Measurements from ENCODE around the gene TLCD5.

TLCD5 gene

GRCh38 chr11:120338107-120338933 lies 13.2 kb downstream of the TLCD5 start:
- DNase-seq: no peak

- DNase-seq: peak; percentile 41 to 83
Measured at GRCh38 chr11:120339394-120339890, 14.3 kb downstream of the TLCD5 start.

GRCh38 chr11:120340529-120340928 lies 15.4 kb downstream of the TLCD5 start:
- DNase-seq: no peak

GRCh38 chr11:120342226-120342625 lies 17.1 kb downstream of the TLCD5 start:
- no peak for DNase-seq

GRCh38 chr11:120342678-120343077 lies 17.6 kb downstream of the TLCD5 start:
- no peak for DNase-seq

- DNase-seq: no peak
Measured at GRCh38 chr11:120343429-120343828, 18.3 kb downstream of the TLCD5 start.

- no peak for DNase-seq
Measured at GRCh38 chr11:120344302-120345004, 19.4 kb downstream of the TLCD5 start.

- DNase-seq: no peak
Measured at GRCh38 chr11:120346233-120346632, 21.1 kb downstream of the TLCD5 start.

GRCh38 chr11:120350637-120351036 lies 25.5 kb downstream of the TLCD5 start:
- no peak for DNase-seq

- no peak for DNase-seq
Measured at GRCh38 chr11:120352405-120352804, 27.3 kb downstream of the TLCD5 start.

GRCh38 chr11:120354068-120354467 lies 29.0 kb downstream of the TLCD5 start:
- no peak for DNase-seq

GRCh38 chr11:120354779-120355178 lies 29.7 kb downstream of the TLCD5 start:
- no peak for DNase-seq

- DNase-seq: no peak
Measured at GRCh38 chr11:120357620-120358019, 32.5 kb downstream of the TLCD5 start.

GRCh38 chr11:120358729-120359128 lies 33.6 kb downstream of the TLCD5 start:
- DNase-seq: no peak

- no peak for DNase-seq
Measured at GRCh38 chr11:120363436-120363835, 38.3 kb downstream of the TLCD5 start.

- no peak for DNase-seq
Measured at GRCh38 chr11:120365512-120365911, 40.4 kb downstream of the TLCD5 start.

GRCh38 chr11:120372296-120372695 lies 47.2 kb downstream of the TLCD5 start:
- DNase-seq: no peak

- no peak for DNase-seq
Measured at GRCh38 chr11:120375076-120375475, 50.0 kb downstream of the TLCD5 start.

- no peak for DNase-seq
Measured at GRCh38 chr11:120376547-120377182, 51.6 kb downstream of the TLCD5 start.

GRCh38 chr11:120378474-120378873 lies 53.4 kb downstream of the TLCD5 start:
- DNase-seq: no peak

- DNase-seq: no peak
Measured at GRCh38 chr11:120381401-120381800, 56.3 kb downstream of the TLCD5 start.

Measured in hippocampal formation (tissue), 2 donors.